Gastroesophageal sphincter (tissue), 3 donors: Measurements from ENCODE around the gene GALNT2.

ENCODE experiments used
- POLR2A ChIP-seq, 2 donors: fragments of 450-650 bp; IDR thresholded peaks; one replicate each; pipeline ENCODE4 v1.6.1; 2017; ENCODE audit warnings: antibody characterized with exemption in 2 of 2, mild to moderate bottlenecking in 2 of 2, moderate library complexity in 1 of 2
- TF ChIP-seq, protein P1 (sequence below), 4 experiments: fragments of 200-600 bp in 2 of 4; fragments of 450-650 bp in 2 of 4; sonication (generic) in 1 of 4; IDR thresholded peaks; one replicate each; pipeline ENCODE4 v1.5.1; 2017 to 2019; ENCODE audit warnings: antibody characterized with exemption in 4 of 4, mild to moderate bottlenecking in 2 of 4, moderate library complexity in 2 of 4

DNA sequence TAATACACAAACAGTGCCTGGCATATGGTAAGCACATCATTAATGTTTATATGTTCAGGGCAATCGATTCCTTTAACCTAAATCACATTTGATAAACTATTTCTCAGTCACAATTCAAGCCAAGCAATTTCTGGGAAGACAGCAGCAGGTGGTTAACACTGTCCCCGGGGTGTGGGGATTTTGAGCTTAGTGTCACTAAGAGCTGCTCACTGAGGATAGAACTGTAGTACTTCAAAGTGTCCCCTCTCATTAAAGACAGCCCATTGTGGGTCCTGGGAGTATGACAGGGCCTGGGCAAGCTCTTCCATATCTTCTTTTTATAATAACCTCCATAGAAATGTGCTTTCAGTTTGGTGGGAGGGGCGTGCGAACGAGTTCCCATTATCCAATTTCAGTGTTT, 8.4 kb upstream of the GALNT2 start:
- TF ChIP-seq, protein P1, sequence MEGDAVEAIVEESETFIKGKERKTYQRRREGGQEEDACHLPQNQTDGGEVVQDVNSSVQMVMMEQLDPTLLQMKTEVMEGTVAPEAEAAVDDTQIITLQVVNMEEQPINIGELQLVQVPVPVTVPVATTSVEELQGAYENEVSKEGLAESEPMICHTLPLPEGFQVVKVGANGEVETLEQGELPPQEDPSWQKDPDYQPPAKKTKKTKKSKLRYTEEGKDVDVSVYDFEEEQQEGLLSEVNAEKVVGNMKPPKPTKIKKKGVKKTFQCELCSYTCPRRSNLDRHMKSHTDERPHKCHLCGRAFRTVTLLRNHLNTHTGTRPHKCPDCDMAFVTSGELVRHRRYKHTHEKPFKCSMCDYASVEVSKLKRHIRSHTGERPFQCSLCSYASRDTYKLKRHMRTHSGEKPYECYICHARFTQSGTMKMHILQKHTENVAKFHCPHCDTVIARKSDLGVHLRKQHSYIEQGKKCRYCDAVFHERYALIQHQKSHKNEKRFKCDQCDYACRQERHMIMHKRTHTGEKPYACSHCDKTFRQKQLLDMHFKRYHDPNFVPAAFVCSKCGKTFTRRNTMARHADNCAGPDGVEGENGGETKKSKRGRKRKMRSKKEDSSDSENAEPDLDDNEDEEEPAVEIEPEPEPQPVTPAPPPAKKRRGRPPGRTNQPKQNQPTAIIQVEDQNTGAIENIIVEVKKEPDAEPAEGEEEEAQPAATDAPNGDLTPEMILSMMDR (IDR thresholded peaks at IDR 0.05): no peak
- TF ChIP-seq POLR2A (IDR thresholded peaks at IDR 0.05): no peak
